Stimulated activated CD8-positive, alpha-beta memory T cell treated with anti-CD3 and anti-CD28 coated beads, Interleukin-12 subunit alpha, Interleukin-12 subunit beta, amount 100 ng/mL, for 24 hours (primary cell): Measurements from ENCODE around the gene NAAA.
"Not testable (repeated sequence)": the region's sequence is repeated elsewhere in the genome, so short reads cannot be mapped to it uniquely, and the experiment has no call there.

ENCODE experiments used
- DNase-seq: peaks from one replicate; pipeline ENCODE4 v3.0.0-alpha.2; 2020; ENCODE audit errors: extremely low read depth

NAAA gene

GRCh38 chr4:75919920-75920319, 20.9 kb downstream of the NAAA start:
- no peak for DNase-seq

DNA sequence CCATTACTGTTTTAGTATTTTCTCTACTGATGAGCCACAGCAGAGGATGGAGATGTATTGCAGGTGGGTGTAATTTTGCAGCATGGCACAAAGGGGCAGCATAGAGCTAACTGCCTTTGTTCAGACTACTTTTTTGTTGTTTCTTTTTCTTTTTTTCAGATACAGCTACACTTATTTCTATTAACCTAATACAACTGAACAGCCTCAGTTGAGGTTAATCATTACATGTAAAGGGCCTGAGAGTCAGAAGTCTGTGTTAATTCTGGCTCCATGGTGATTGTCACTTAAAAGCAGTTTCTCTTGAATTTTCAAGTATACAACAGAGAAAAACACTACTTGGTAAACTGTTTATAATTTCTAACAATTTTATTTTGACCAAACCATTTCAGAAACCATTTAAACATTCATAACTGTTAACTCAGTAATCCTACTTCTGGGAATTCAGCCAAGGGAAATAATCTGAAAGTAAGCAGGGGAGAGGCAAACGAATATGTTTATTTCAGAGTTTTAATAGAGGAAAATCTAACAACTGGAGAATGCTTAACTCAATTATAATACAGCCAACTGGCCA, 24.6 kb downstream of the NAAA start:
- no peak for DNase-seq

- DNase-seq: no peak
Measured at GRCh38 chr4:75912968-75913367, 27.8 kb downstream of the NAAA start.

- not testable (repeated sequence) for DNase-seq
Measured at GRCh38 chr4:75910831-75911230, 30.0 kb downstream of the NAAA start.

GRCh38 chr4:75909405-75909804, 31.4 kb downstream of the NAAA start:
- DNase-seq: no peak

- no peak for DNase-seq
Measured at GRCh38 chr4:75908555-75908954, 32.3 kb downstream of the NAAA start.

- DNase-seq: no peak
Measured at GRCh38 chr4:75907966-75908365, 32.8 kb downstream of the NAAA start.

- no peak for DNase-seq
Measured at GRCh38 chr4:75904076-75904475, 36.7 kb downstream of the NAAA start.

DNA sequence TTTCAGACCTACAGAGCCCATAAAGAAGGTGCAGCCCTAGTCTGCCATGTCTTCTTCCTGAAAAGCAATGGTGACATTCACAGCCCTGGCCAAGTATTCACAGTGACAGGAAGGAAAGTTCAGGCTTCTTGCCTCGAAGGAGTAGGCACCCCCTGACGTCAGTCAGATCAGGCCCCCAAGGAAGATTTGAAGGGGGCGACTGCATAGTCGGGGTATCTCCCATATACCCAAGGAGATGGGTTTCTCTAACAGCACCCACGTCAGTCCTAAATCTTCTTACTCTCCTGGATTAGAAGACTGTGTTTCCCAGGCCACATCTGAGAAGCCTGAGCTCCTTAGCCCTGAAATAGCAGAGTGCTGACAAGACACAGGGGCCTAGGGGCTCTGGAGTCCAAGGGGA, 38.5 kb downstream of the NAAA start, which contains the start of gene PPEF2:
Gene PPEF2, minus strand, starts transcription at position 101 of the 400 bp plus-strand sequence. CDS start 6,127 bp downstream, outside the sequence.
- no peak for DNase-seq

- no peak for DNase-seq
Measured at GRCh38 chr4:75898536-75898935, 42.3 kb downstream of the NAAA start.

DNA sequence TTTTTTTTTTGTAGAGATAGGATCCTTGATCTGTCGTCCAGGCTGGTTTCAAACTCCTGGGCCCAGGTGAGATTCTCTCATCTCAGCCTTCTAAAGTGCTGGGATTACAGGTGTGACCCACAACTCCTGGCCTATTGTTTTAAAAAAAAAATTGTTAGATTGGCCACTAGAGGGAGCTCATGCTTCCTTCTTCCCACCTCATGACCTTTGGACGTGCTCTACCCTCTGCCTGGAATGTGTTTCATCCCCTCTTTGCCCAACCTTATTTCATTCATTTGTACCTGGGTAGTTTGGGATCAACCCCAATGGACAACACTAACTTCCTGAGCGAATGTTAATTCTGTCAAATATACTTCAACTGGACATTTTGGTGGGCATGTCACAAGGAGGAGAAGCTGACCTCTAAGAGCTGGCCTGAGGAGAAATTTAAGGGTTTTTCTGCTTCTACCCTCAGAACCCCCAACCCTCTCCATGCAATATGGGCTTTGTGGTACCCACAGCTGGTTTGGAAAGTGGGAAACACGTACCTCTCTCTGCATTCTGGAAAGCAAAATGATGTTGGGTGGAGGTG, 45.0 kb downstream of the NAAA start:
- no peak for DNase-seq

DNA sequence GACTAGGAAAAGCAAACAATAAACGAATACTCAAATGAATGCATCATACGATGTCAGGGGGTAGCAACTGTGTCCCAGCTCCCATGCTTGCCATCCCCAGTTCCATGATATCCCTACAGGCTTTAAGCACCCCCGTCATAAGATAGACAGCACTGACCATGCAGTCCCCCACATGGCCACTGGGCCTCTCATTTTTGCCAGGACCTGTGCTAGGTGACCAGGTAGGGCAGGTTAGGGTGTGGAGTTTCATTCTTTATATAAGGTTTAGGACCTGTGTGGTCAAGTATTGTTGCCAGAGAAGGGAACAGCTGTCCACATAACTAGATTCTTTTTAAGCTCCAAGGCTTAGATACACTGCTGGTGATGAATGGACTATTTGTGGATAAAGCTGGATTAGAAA, 48.3 kb downstream of the NAAA start:
- DNase-seq: no peak

DNA sequence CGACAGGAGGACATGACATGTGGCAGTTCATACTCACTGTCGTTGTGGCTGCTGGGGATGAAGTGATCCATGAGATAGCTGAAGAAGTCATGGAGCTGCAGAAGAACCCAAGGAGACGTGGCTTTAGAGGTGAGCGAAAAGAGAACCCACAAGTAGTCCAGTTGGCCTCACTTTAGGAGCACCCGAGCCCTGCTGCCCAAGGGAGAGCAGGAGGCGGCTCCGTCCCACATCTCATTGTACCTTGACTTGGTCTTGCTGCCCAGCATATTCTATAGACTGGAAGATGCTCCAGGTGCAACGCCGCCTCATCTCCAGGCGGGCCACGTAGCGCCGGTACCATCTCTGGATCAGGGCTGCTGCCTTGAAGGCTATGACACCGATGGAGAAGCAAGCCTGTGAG, 49.2 kb downstream of the NAAA start:
- no peak for DNase-seq

DNA sequence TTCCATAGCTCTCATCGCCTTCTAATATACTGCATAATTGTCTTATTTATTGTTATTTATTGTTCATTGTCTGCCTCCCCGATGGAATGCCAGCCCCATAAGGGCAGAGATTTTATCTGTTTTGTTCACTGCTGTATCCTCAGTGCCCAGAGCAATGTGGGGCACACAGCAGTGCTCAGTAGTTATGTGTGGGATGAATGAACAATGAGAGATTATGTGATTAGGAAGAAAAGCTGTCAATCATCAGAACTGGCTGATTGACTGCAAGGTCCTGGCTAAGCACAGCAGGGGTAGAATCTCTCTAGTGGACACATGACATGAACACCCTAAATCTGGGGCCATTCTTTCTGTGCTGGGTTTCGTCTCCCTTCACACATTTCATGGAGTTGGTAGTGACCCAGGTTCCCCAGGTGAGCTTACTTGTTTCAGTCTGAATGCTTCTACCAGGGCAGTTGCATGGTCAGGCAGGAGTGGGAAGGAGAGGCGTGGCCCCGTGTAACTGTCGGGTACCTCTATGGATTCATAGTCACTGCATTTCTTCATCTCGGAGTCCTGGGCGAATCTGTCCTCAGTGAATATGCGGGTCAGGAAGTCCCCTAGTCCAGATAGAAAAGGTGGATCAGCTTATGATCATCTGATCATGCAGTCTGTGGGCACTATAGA, 51.1 kb downstream of the NAAA start:
- no peak for DNase-seq

DNA sequence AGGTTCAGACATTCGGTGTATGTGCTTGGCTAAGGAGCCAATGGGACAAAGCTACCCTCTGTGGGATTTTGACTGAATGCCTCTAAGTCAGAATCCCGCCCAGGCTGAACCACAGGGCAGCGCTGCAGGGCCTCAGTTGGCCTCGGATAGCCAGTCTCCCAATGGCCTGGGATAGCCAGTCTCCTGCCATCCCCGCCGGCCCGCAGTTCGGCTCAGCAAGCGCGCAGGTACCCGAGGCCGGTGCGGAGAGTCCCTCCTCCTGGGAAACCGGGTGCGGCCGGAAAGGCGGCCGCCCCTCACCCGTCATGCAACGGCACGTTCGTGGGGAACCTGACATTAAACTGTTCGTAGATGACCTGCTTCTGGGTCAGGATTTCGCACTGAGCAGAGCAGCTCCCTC, 54.7 kb downstream of the NAAA start:
- DNase-seq: no peak

DNA sequence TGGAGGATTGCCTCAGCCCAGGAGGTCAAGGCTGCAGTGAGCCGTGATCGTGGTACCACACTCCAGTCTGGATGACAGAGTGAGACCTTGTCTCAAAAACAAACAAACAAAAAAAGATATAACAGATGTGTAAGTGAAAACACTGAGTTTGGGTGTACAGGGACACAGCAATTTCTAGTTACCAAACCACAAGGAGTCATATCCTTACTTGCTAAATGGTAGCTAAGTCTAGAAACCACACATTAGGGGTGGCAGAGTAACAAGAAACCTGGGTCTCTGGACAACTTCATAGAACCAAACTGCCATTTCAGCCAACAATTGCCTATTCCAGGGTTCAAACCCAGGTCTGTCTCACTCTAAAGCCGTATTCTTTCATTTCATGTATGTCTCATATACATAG, 59.3 kb downstream of the NAAA start:
- DNase-seq: no peak

DNA sequence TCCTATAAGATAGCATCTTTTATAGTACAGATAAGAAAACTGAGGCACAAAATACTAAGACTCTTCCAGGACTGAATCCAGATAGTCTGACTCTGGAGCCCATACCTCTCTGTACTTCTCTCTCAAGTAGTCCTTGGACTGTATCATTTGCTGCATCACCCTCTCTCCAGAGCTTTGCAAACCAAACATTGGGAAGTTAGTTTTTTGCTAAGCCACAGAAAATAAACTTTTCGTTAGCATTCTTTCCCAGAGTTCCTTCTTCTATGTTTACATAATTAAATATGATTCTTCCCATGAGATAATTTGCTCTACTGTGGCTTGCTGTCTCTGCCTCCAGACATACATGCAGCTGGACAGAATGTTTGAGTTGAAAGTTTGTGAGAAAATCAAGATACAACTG, 60.5 kb downstream of the NAAA start:
- DNase-seq: no peak

- DNase-seq: no peak
Measured at GRCh38 chr4:75878246-75878756, 62.5 kb downstream of the NAAA start.

DNA sequence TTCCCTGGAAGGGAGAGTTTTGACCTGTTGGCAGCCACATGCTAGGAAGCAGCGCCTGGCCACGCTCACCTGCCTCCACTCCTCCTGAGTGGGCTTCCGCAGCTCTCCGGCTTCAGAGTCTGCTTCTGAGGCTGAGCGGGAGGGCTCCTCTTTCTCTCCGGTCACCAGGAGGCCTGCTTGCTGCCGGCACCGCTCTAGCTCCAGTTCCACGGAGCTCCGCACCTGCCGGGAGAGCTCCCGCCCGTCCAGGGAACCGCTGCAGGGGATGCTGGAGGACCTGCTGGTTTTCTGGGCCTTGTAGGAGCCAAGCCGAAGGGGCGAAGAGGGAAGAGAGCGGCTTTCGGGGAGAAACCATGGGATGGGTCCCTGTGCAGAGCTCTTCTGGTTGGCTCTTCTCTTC, 64.6 kb downstream of the NAAA start:
- DNase-seq: no peak

DNA sequence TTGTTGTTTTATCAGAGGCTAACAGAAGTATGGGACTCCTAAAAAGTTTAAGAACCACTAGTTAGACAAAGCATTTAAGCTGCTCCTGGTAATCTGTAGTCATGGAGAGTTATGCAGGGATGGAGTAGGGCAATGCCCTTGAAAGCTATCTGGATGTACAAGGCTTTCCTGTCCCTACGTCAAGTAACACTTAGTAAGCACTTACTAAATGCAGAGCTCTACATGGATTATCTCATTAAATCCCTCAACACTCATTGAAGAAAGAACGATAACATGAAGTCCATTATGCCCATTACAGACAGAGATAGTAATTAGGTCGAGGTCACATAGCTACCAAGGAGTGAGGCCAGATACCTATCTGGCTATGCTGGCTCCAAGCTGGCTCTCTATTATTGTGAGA, 71.7 kb downstream of the NAAA start:
- DNase-seq: no peak

GRCh38 chr4:75867130-75867529, 73.7 kb downstream of the NAAA start:
- no peak for DNase-seq
